HG03108 (cell line): ENCODE data around the gene PYGO2.
"Not testable (repeated sequence)": the region's sequence is repeated elsewhere in the genome, so short reads cannot be mapped to it uniquely, and the experiment has no call there.

Source experiments
- ATAC-seq: cut with Tn5 transposase; IDR thresholded peaks from one replicate; pipeline ENCODE4 v1.9.1; 2021; ENCODE audit warnings: moderate library complexity; ENCODE audit not compliant: unreplicated experiment

The PYGO2 gene

DNA sequence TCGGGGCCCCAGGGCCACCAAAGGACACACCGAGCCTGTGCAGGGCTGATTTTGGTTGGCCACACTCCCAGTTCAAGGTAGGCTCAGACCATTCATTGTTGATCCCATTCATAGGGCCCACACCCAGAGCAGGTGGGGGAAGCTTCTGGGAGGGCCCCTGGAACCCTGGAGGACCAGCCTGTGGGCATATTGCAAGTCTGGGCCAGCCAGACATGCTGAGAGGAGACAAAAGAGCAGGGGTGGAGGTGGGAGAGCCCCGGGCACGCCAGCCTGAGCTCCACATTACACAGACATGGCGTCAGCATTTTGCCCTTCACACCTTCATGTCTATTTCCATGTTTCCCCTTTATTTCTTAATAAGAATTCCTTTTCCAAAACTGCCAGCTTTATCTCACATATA is 50.7 kb downstream of the PYGO2 start:
- no peak for ATAC-seq

- ATAC-seq = no peak
Observed at GRCh38 chr1:154908937-154909336, 52.6 kb downstream of the PYGO2 start.

DNA sequence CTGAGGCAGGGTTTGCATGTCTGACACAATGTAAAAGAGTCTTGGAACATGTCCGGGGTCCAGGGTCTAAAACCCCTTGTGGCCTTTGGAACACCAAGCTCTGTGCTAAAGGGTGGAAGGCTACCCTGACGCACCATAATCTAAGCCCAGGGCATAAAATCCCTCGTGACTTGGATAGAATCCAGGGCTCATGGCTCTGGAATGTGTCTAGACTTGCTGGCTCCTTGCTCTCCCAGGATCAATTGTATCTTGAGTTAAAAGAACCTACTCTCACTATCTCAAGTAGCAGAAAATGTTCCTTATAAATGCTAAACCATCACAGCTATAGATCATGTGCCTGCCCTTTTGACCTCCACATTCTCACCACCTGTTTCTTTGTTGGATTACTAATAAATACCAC is 53.5 kb downstream of the PYGO2 start:
- not testable (repeated sequence) for ATAC-seq
